Tibial nerve (tissue), 4 donors: ENCODE results near the gene SMIM41. TPM values are rescaled to one million over a fixed set of nuclear protein-coding genes. Genes with fewer than 3 reads are reported as not detected.

ENCODE experiments used
- DNase-seq, 2 donors: peaks; one replicate each; pipeline ENCODE4 v3.0.0-alpha.2; 2019; ENCODE audit warnings: low spot score in 2 of 2
- H3K27ac ChIP-seq, 4 donors: fragments of 200-600 bp; sonication (generic) in 3 of 4; one replicate each; pipeline ENCODE4 v1.5.1; 2017 to 2019; ENCODE audit warnings: mild to moderate bottlenecking in 1 of 4
- H3K27me3 ChIP-seq, 2 donors: fragments of 200-600 bp; sonication (generic) in 1 of 2; one replicate each; pipeline versions ENCODE4 v1.5.1 to v1.6.0; 2017 to 2019
- H3K36me3 ChIP-seq, 3 donors: fragments of 200-600 bp; sonication (generic); one replicate each; pipeline ENCODE4 v1.5.1; 2018 to 2019
- H3K4me1 ChIP-seq, 4 donors: fragments of 200-600 bp; sonication (generic) in 3 of 4; one replicate each; pipeline ENCODE4 v1.5.1; 2017 to 2019
- H3K4me3 ChIP-seq, 4 donors: fragments of 200-600 bp; sonication (generic) in 3 of 4; one replicate each; pipeline ENCODE4 v1.5.1; 2017 to 2019; ENCODE audit warnings: mild to moderate bottlenecking in 1 of 4, moderate library complexity in 1 of 4
- H3K9me3 ChIP-seq, 4 donors: fragments of 200-600 bp; sonication (generic) in 3 of 4; one replicate each; pipeline ENCODE4 v1.5.1; 2017 to 2019
- EP300 ChIP-seq, 2 donors: sonication (generic); formaldehyde crosslinking; IDR thresholded peaks; one replicate each; pipeline ENCODE4 v1.6.1; 2017; ENCODE audit warnings: antibody characterized with exemption in 2 of 2, mild to moderate bottlenecking in 1 of 2
- POLR2A ChIP-seq, 2 donors: fragments of 450-650 bp; IDR thresholded peaks; one replicate each; pipeline ENCODE4 v1.6.1; 2017; ENCODE audit warnings: antibody characterized with exemption in 2 of 2, mild to moderate bottlenecking in 2 of 2, moderate library complexity in 2 of 2
- WGBS, 2 donors: methylation state at CpG; one replicate each; pipeline ENCODE4 v1.1.5; 2018; 5-methylcytosine and 5-hydroxymethylcytosine counted together
- total RNA-seq, 4 donors: library from RNA; depleted of rRNA; stranded (reverse); fragments of >200 nt; gene quantifications; one replicate each; pipeline ENCODE4 v1.1.0, GENCODE V29; 2016
- TF ChIP-seq, protein P1 (sequence below), 5 experiments: fragments of 200-600 bp in 3 of 5; fragments of 450-650 bp in 2 of 5; sonication (generic) in 3 of 5; IDR thresholded peaks; one replicate each; pipeline ENCODE4 v1.5.1; 2016 to 2019; ENCODE audit warnings: antibody characterized with exemption in 5 of 5, mild to moderate bottlenecking in 3 of 5, moderate library complexity in 2 of 5

Gene SMIM41
- total RNA-seq, 4 donors from 2014 or later: 16.5 to 78.7 (median 39.3) TPM

DNA sequence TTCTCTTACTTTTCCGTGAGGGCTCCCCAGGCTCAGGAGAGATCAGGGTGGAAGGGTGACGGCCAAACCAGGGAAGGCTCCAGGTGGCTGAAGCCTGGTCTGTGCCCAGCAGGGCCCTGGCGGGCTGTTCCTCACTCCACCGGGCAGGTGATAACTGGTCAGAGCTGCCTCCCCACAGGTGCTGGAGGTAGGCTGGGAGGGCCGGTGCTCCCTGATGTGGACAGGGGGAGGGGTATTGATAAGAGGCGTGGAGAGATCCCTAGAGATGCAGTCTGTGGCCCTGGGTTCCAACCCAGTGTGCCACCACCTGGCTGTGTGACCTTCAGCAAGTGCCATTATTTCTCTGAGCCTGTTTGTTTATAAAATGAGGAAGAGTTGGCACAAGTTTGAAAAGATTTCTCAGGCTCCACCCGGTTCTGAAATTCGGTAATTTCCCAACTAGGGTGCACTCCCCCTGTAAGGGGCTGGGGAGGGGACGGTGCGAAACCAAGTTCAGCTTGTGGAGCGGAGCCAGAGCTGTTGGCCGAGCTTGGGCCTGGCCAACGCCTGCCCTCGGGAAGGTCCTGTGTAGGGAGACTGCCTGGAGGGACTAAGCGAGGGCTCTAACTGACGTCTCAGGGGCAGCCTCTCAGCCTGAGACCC lies 29.3 kb upstream of the SMIM41 start:
- WGBS, 2 donors: 38 to 40% methylated on average over 14 to 15 of the region's 16 CpGs
- no peak for TF ChIP-seq POLR2A (IDR thresholded peaks at IDR 0.05)
- no peak for TF ChIP-seq EP300 (IDR thresholded peaks at IDR 0.05)
- TF ChIP-seq, protein P1, sequence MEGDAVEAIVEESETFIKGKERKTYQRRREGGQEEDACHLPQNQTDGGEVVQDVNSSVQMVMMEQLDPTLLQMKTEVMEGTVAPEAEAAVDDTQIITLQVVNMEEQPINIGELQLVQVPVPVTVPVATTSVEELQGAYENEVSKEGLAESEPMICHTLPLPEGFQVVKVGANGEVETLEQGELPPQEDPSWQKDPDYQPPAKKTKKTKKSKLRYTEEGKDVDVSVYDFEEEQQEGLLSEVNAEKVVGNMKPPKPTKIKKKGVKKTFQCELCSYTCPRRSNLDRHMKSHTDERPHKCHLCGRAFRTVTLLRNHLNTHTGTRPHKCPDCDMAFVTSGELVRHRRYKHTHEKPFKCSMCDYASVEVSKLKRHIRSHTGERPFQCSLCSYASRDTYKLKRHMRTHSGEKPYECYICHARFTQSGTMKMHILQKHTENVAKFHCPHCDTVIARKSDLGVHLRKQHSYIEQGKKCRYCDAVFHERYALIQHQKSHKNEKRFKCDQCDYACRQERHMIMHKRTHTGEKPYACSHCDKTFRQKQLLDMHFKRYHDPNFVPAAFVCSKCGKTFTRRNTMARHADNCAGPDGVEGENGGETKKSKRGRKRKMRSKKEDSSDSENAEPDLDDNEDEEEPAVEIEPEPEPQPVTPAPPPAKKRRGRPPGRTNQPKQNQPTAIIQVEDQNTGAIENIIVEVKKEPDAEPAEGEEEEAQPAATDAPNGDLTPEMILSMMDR (IDR thresholded peaks at IDR 0.05): no peak
- Histone ChIP-seq H3K27ac (peak overlapping the region; percentile 98 to 100 (median 98)), H3K4me1 (peaks cover 0 to 51% (median 26%) of the 10 kb centered on the region in 4 donors), H3K36me3 (peaks cover 2 to 20% (median 4%) of the 10 kb centered on the region in 3 donors), H3K9me3 (no peaks in the 10 kb centered on the region), H3K4me3 (peak overlapping the region; percentile 53 to 76 (median 66)), H3K27me3 (no peaks in the 10 kb centered on the region)
- DNase-seq: no peak

DNA sequence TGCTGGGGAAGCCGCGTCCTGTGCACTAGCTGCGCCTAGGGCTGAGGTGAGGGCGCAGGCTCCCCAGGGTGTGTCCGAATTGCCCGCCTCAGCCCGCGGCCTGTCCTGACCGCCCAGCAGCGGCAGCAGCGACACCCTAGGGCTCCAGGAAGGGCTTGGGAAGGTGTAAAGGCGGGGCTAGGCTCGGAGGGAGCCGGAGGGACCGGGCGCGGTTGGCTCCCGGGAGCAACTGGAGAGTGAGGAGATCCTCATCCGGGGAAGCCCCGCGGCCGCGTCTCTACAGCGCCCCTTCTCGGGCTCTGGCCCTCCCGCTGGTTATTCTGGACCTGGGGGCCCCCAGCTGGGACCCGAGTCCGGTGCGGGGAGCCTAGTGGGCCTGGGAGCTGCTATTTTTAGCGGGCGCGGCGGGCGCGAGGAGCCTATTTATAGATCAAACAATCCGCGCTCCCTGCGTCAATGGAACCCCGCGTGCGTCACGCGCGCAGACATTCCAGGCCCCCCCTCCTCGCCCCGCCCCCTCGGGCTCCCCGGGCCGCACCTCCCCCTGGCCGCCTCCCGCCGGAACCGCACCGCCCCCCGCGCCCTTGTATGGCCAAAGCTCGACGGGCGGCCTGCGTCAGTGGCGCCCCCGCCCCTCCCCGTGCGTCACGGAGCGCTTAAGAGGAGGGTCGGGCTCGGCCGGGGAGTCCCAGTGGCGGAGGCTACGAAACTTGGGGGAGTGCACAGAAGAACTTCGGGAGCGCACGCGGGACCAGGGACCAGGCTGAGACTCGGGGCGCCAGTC lies 28.6 kb upstream of the SMIM41 start, which contains the start of gene NR4A1:
Gene NR4A1, plus strand, starts transcription at position 685 of the 784 bp plus-strand sequence. CDS start 2,887 bp downstream, outside the sequence.
- TF ChIP-seq EP300 (IDR thresholded peaks at IDR 0.05): peak; percentile 98 to 100
- TF ChIP-seq, protein P1 (IDR thresholded peaks at IDR 0.05): peak in 2 of 5 experiments; percentile 24 to 47
- TF ChIP-seq POLR2A (IDR thresholded peaks at IDR 0.05): peak; percentile 94 to 100
- no peaks in the 10 kb centered on the region for H3K27me3 ChIP-seq
- H3K36me3 ChIP-seq: peaks cover 2 to 27% (median 6%) of the 10 kb centered on the region in 3 donors
- H3K4me1 ChIP-seq: peaks cover 0 to 46% (median 18%) of the 10 kb centered on the region in 4 donors
- no peaks in the 10 kb centered on the region for H3K9me3 ChIP-seq
- H3K27ac ChIP-seq: peak within 1 kb of the TSS; percentile 98 to 100 (median 98)
- peak; percentile 98 to 99 for DNase-seq
- peak within 1 kb of the TSS; percentile 53 to 76 (median 66) for H3K4me3 ChIP-seq
- 0 to 1% methylated on average over 13 to 57 of the region's 77 CpGs for WGBS, 2 donors

DNA sequence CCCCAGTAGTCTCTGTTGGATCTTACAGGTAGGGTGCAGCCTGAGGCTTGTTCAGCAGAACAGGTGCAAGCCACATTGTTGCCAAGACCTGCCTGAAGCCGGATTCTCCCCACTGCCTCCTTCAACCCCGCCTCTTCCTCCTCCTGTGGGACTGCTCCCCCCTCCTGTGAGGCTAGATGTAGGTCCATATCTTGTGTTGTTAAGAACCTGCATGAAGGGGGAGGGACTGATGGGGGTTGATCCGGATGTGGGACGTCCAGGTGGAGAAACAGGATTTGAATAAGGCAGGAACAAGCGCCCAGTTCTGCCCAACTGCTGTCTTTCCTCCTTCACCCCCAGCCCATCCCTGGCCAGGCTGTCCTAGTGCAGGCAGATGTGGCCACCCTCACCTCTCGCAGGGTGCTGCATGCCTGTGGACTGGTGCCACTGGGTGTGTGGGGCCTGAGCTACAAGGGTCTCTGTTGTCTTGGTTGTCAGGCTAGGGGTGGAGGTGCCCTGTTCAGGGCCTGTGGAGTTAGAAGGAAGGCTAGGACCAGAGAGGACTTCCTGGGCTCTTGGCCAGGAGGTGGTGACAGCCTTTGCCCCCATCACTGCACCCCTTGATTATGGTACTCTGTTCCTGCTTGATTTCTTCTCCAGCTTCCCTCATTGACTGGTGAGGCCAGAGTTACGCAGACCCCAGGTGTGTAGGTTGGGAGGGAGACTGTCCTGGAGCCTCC lies 26.9 kb upstream of the SMIM41 start:
- Histone ChIP-seq H3K27ac (peak overlapping the region; percentile 98 to 100 (median 98)), H3K9me3 (no peaks in the 10 kb centered on the region), H3K36me3 (peaks cover 2 to 42% (median 10%) of the 10 kb centered on the region in 3 donors), H3K4me3 (peak overlapping the region; percentile 51 to 76 (median 58)), H3K27me3 (no peaks in the 10 kb centered on the region), H3K4me1 (peaks cover 0 to 43% (median 18%) of the 10 kb centered on the region in 4 donors)
- no peak for DNase-seq
- 20 to 56% methylated on average over 7 of the region's 7 CpGs for WGBS, 2 donors
- TF ChIP-seq, protein P1 (IDR thresholded peaks at IDR 0.05): no peak
- TF ChIP-seq EP300 (IDR thresholded peaks at IDR 0.05) (peak in 1 of 2 donors; percentile 83), POLR2A (IDR thresholded peaks at IDR 0.05) (peak in 1 of 2 donors; percentile 33)

DNA sequence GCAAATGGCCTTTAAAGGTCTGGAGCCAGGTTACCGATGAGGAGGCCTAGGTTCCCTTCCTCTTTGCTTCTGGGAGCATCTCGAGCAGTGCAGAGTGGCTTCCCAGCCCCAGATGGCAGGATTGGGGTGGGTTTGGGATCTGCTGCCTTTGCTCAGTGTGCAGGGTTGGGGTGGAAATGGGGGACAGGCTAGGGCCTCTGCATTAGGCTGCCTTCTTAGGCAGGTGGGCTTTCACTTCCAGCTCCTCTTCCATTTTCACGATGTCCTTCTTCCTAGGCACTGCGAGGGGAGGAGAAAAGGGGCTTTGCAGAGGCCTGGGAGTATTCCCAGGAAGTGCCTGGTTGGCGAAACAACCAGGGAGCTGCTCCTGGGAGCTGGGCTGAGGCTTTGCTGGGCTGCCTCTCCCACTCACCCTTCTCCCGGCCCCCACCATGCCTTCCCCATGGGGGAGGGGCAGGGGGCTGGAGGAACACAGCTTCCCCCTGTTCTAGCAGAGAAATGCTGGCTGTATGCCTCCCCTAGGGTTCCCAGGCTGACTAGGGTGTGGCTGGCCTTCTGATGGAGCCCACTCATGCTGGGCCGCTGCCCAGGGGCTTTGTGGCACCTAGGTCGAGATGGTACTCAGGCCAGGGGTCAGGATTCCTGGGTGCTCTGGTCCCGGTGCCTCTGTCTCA lies 25.8 kb upstream of the SMIM41 start:
- H3K27me3 ChIP-seq: no peaks in the 10 kb centered on the region
- H3K27ac ChIP-seq: peak overlapping the region; percentile 98 to 100 (median 98)
- no peaks in the 10 kb centered on the region for H3K9me3 ChIP-seq
- H3K36me3 ChIP-seq: peaks cover 2 to 53% (median 10%) of the 10 kb centered on the region in 3 donors
- 44 to 54% methylated on average over 9 of the region's 9 CpGs for WGBS, 2 donors
- peaks cover 0 to 53% (median 22%) of the 10 kb centered on the region in 4 donors for H3K4me1 ChIP-seq
- peak in 1 of 2 donors; percentile 33 for DNase-seq
- peak; percentile 12 to 34 for TF ChIP-seq POLR2A (IDR thresholded peaks at IDR 0.05)
- TF ChIP-seq EP300 (IDR thresholded peaks at IDR 0.05): peak; percentile 23 to 84
- TF ChIP-seq, protein P1 (IDR thresholded peaks at IDR 0.05): no peak
- peak overlapping the region; percentile 51 to 76 (median 58) for H3K4me3 ChIP-seq
